PC-3 (cell line): ENCODE data around the gene UBE2QL1.

Source experiments
- EZH2 ChIP-seq: fragments of 300-600 bp; sonication (generic); IDR thresholded peaks from one replicate; pipeline ENCODE4 v1.6.1; 2017; ENCODE audit warnings: antibody characterized with exemption, mild to moderate bottlenecking, low read length; ENCODE audit not compliant: unreplicated experiment
- TF ChIP-seq, protein P1 (sequence below): fragments of 300-600 bp; sonication (generic); conservative IDR thresholded peaks from 2 replicates; pipeline ENCODE4 v1.5.1; 2017; ENCODE audit warnings: antibody characterized with exemption, low read depth, mild to moderate bottlenecking, low read length

DNA sequence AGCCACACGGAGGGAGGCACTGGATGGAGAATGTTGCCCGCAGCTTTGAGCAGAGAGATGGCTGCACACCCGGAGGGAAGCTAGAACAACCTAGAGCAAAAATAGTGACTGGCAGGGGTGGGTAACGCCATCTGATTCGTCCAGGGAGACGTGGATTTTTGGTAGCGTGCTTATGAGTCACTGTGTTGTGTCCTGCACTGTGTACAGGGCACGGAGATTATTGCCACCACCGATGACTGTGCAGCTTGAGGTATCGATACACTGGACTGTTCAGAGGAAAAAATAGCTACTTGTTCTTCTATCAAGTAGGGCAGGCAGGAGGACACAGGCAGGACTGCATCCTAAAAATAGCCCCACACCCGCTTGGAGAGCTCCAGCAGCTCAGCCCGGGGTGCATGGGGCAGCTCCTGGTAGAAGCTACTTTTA is 6.0 kb downstream of the UBE2QL1 start:
- TF ChIP-seq, protein P1, sequence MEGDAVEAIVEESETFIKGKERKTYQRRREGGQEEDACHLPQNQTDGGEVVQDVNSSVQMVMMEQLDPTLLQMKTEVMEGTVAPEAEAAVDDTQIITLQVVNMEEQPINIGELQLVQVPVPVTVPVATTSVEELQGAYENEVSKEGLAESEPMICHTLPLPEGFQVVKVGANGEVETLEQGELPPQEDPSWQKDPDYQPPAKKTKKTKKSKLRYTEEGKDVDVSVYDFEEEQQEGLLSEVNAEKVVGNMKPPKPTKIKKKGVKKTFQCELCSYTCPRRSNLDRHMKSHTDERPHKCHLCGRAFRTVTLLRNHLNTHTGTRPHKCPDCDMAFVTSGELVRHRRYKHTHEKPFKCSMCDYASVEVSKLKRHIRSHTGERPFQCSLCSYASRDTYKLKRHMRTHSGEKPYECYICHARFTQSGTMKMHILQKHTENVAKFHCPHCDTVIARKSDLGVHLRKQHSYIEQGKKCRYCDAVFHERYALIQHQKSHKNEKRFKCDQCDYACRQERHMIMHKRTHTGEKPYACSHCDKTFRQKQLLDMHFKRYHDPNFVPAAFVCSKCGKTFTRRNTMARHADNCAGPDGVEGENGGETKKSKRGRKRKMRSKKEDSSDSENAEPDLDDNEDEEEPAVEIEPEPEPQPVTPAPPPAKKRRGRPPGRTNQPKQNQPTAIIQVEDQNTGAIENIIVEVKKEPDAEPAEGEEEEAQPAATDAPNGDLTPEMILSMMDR: no peak
- no peak for TF ChIP-seq EZH2
